Measurements from ENCODE around the gene STUM.

DNA sequence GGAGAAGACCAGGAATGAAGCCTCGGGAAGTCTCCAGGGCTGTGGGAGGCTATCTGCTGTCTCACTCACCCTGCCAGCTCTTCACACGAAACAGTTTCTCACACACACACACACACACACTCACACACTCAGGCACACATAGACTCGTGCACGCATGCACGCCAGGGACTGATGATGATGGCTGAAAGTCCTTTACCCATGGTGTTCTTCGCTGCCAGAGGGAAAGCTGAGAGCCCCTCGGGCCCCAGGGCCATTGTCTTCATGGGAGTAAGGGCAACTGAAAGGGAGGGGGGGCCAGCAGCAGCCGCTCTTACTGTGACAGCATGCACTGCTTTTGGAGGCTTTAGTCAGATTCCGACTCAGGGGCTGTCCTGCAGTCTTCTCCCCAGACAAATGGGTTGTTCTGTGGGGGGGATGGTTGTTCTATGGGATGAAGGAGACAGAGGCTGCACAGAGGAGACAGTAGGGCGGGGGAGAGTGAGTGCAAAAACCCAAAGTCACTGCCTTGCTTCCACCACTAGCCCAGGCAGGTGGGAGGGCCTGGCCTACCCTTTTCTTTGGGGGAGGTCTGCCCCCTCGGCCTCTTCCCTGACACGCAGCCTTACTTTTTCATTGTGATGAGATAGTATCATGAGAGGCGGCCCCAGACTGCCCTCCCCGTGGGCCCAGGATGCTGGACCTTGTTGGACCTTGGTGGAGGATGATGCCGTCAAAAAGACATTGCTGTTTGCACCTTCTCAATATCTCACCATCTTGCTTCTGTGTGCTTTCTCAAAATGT lies 29.0 kb downstream of the STUM start:
- TF ChIP-seq YY1 (IDR thresholded peaks at IDR 0.05; ENCODE audit: insufficient read depth, insufficient read length) (no peak), ZNF274 (IDR thresholded peaks at IDR 0.05; ENCODE audit: low read depth, low read length) (no peak), SUZ12 (IDR thresholded peaks at IDR 0.05; ENCODE audit: extremely low read depth, insufficient read depth, insufficient read length) (no peak)

All from NT2/D1 (cell line).